HEK293T (cell line): Measurements from ENCODE around the gene NCF4.

Experiments used
- ARNT ChIP-seq: fragments of 450-650 bp; IDR thresholded peaks from 2 replicates; pipeline ENCODE4 v1.6.1; 2017; ENCODE audit warnings: mild to moderate bottlenecking
- BHLHE40 ChIP-seq: fragments of 450-650 bp; IDR thresholded peaks from 2 replicates; pipeline ENCODE4 v1.6.1; 2016; ENCODE audit warnings: mild to moderate bottlenecking, moderate library complexity, borderline replicate concordance
- HDGF ChIP-seq: fragments of 450-650 bp; IDR thresholded peaks from 2 replicates; pipeline ENCODE4 v1.6.1; 2017; ENCODE audit warnings: antibody characterized with exemption, borderline replicate concordance
- NFRKB ChIP-seq: fragments of 450-650 bp; IDR thresholded peaks from 2 replicates; pipeline ENCODE4 v1.6.1; 2016; ENCODE audit warnings: mild to moderate bottlenecking, moderate library complexity
- SP1 ChIP-seq: fragments of 450-650 bp; IDR thresholded peaks from 2 replicates; pipeline ENCODE4 v1.6.1; 2017

- no peak for TF ChIP-seq SP1
- TF ChIP-seq ARNT = no peak; the same call in 1 of the 2 replicates
- TF ChIP-seq HDGF = no peak
- no peak for TF ChIP-seq BHLHE40
- TF ChIP-seq NFRKB = no peak
Measured at GRCh38 chr22:36856121-36856791, 4.5 kb upstream of the NCF4 start.
